ENCODE results near the gene CARF. TPM values are rescaled to one million over a fixed set of nuclear protein-coding genes. Genes with fewer than 3 reads are reported as not detected.

The CARF gene, protein sequence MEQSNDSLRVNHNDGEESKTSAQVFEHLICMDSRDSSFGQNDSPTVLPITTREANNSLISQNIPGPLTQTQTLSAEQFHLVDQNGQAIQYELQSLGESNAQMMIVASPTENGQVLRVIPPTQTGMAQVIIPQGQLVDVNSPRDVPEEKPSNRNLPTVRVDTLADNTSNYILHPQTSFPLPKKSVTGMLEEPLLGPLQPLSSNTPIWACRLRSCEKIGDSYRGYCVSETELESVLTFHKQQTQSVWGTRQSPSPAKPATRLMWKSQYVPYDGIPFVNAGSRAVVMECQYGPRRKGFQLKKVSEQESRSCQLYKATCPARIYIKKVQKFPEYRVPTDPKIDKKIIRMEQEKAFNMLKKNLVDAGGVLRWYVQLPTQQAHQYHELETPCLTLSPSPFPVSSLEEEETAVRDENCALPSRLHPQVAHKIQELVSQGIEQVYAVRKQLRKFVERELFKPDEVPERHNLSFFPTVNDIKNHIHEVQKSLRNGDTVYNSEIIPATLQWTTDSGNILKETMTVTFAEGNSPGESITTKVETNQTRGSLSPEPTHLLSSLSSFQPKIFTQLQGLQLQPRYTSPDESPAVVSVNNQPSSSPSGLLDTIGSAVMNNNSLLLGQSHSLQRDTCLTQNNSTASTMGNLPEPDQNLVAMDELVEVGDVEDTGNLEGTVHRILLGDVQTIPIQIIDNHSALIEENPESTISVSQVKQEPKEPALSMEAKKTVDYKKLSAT
- 1.5 and 5.5 TPM in 2 replicates for total RNA-seq

DNA sequence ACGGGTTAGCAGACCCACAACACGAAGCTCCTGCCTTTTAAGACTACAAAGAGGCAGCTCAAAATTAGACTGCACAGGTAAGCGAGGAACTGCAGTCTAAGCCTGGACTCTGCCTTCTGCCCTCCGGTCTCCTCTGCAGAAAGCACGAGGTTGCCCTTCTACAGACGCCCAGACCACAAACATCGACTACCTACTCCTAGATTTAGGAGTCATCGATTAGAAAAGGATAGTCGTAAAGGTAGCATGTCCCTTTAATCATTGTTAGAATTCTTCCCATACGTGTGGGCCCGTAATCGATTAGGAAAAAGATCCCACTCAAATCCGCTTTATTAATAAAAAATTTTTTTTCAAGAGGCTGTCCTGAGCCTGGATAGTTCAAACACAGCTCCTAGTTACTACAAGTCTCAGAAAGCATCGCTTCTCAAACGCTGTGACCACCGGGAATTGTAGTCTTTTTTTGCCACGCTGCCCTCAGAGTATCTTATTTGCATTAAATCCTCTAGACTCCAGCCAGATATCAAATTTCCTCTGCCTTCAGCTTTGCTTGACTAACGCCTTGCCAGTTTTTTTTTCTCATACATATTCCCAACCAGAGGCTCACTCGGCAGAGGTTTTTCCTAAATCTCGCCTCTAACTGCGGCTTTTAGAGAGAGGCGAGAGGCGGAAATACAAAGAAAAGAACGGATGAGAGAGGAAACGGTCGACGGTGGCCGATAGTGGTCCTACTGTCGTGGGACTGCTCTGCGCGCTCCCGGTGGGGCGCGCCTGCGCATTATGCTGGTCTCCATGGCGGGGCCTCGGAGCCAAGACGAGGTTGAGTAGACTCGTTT, at the start of gene CARF, which contains the start of gene WDR12:
TSS of gene CARF (plus strand) at position 764 of the 830 bp plus-strand sequence. CDS start 29,628 bp downstream, outside the sequence.
TSS of gene WDR12 (minus strand) at position 162 of the 830 bp plus-strand sequence. CDS start 197 bp downstream, outside the sequence.
- peak within 1 kb of the TSS; percentile 92 for H3K4me3 ChIP-seq (ENCODE audit: low read depth, low read length)
- peak; percentile 82 for DNase-seq (ENCODE audit: low read depth)
- TF ChIP-seq CTCF (conservative IDR thresholded peaks at IDR 0.05; ENCODE audit: low read depth, low read length), result no peak

GRCh38 chr2:202870431-202871299, 41.4 kb upstream of the CARF start:
- peak overlapping the region; percentile 86 for H3K4me3 ChIP-seq (ENCODE audit: low read depth, low read length)
- TF ChIP-seq CTCF (conservative IDR thresholded peaks at IDR 0.05; ENCODE audit: low read depth, low read length), result peak; percentile 61
- DNase-seq (ENCODE audit: low read depth), result no peak

DNA sequence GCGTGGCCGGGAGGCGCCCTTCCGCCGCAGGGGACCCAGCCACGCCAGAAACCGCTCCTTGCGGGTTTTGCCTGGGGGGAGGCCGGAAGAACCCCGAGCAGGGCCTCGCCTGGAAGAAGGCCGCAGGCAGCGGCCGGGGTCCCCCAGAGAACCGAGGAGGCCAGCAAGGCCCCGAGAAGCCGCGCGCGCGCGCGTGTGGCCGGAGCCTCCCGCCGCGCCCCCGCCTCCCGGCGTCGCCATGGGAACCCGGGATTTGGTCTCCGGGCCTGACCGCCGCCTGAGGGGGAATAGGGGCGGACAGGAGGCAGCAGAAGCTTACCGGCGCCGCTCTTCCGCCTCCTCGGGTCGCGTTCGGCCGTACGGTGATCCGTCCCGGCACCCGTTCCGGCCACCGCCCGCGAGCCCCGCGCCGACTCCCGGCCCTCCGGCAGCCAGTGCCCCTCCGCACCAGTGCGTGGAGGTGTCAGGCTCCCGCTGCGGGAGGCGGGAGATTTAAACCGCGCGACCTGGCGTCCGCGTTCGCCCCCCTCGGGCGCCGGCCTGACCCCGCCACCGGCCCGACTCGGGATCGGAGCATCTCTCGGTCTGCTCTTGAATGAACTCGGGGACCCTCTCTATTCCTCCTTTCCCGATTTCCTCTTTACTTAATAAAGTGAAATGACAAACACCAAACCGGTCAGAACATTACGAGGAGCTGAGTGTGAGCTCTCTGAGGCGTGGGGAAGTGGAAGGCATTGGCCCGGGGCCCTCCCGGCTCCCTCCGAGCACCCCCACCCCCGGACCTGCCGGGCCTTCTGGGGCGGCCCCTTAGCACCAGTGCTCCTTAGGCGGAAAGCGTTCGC, 40.6 kb upstream of the CARF start, which contains the start of gene ICA1L:
TSS of gene ICA1L (minus strand) at position 467 of the 842 bp plus-strand sequence. CDS start 42,757 bp downstream, outside the sequence.
- TF ChIP-seq CTCF (conservative IDR thresholded peaks at IDR 0.05; ENCODE audit: low read depth, low read length), result no peak
- peak within 1 kb of the TSS; percentile 86 for H3K4me3 ChIP-seq (ENCODE audit: low read depth, low read length)
- DNase-seq (ENCODE audit: low read depth), result no peak

GRCh38 chr2:202877699-202878098, 34.4 kb upstream of the CARF start:
- DNase-seq (ENCODE audit: low read depth), result no peak
- H3K4me3 ChIP-seq (ENCODE audit: low read depth, low read length), result no peak overlapping the region
- TF ChIP-seq CTCF (conservative IDR thresholded peaks at IDR 0.05; ENCODE audit: low read depth, low read length), result no peak

DNA sequence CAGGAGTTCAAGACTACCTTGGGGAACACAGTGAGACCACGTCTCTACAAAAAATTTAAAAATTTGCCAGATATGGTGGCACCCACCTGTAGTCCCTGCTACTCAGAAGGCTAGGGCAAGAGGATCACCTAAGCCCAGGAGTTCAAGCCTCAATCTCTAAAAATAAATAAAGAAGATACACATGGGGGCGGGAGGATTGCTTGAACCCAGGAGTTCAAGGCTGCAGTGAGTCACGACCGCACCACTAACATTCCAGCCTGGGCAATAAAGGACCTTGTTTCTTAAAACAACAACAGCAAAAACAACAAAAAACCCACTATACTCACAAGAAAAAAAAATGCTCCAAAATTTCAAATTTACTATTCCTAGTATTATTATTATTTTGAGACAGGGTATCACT, 30.5 kb upstream of the CARF start:
- no peak overlapping the region for H3K4me3 ChIP-seq (ENCODE audit: low read depth, low read length)
- no peak for TF ChIP-seq CTCF (conservative IDR thresholded peaks at IDR 0.05; ENCODE audit: low read depth, low read length)
- no peak for DNase-seq (ENCODE audit: low read depth)
